Cardiac septum (tissue), 1 donor: Measurements from ENCODE around the gene ACVR1. TPM values are rescaled to one million over a fixed set of nuclear protein-coding genes. Genes with fewer than 3 reads are reported as not detected.
"Not testable (repeated sequence)": the region's sequence is repeated elsewhere in the genome, so short reads cannot be mapped to it uniquely, and the experiment has no call there.

Experiments used
- DNase-seq: peaks from one replicate; pipeline ENCODE4 v3.0.0-alpha.2; 2020; ENCODE audit warnings: low spot score
- intact Hi-C: fragments of 100-400 bp; cut with DNase I; formaldehyde crosslinking; loops from one replicate; pipeline ENCODE4 v1.14.0; 2022
- total RNA-seq: library from RNA; stranded (reverse); fragmentation: NEBNext Ultra II Directional; extraction: Animal tissue kit (Norgen Biotek cat#: 25700); gene quantifications from one replicate; pipeline ENCODE4 v1.2.1, GENCODE V29; 2021
- donor health status: DM: no; HTN: no; CAD: no.

The ACVR1 gene
- total RNA-seq, 1 donor from 2014 or later: 22.7 TPM

DNA sequence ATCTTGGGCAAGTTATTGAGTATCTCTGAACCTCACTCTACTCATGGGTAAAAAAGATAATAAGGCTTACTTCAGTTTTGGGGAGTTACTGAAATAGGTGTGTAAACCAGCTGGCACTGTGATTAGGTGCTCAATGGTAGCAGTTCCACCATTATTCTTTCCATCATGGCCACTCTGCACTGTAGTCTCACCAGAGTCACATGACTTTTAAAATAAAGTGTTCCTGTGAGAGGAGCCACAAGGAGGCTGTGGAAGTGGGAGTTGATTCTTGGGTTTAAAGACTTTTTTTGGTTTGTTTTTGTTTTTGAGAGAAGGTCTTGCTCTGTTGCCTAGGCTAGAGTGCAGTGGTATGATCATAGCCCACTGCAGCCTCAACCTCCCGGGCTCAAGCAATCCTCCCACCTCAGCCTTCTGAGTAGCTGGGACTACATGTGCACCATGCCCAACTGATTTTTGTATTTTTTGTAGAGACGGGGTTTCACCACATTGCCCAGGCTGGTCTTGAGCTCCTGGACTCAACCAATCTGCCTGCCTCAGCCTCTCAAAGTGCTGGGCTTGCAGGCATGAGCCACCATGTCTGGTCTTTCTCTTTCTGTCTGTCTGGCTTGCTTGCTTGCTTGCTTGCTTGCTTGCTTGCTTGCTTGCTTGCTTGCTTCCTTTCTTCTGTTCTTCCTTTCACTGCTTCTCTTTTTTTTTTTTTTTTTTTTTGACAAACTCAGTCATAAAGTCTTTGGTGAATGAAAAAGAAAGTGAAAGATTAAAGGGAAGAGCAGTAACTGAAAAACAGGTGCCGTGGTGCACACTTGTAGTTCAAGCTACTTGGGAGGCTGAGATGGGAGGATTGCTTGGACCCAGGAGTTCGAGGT is 21.2 kb upstream of the ACVR1 start:
- no peak for DNase-seq
- intact Hi-C loops: no loop called here

DNA sequence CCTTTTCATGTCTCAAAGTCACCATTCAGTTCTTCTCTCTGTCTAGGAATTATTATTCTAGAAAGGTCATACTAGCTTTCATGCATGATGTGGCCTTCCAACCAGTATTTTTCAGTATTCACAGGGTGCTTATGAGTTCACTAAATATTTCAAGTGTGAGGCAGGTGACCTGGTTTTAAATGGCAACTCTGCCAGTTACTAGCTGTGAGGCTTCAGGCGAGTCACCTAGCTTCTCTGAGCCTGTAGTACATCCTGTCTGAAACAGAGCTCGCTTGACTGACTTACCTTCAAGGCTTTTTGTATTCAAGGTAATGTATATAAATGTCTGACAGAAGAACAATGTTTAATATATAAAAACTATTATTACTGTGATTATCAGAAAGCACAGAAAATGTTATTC is 19.4 kb upstream of the ACVR1 start:
- DNase-seq: no peak
- intact Hi-C loops: no loop called here

DNA sequence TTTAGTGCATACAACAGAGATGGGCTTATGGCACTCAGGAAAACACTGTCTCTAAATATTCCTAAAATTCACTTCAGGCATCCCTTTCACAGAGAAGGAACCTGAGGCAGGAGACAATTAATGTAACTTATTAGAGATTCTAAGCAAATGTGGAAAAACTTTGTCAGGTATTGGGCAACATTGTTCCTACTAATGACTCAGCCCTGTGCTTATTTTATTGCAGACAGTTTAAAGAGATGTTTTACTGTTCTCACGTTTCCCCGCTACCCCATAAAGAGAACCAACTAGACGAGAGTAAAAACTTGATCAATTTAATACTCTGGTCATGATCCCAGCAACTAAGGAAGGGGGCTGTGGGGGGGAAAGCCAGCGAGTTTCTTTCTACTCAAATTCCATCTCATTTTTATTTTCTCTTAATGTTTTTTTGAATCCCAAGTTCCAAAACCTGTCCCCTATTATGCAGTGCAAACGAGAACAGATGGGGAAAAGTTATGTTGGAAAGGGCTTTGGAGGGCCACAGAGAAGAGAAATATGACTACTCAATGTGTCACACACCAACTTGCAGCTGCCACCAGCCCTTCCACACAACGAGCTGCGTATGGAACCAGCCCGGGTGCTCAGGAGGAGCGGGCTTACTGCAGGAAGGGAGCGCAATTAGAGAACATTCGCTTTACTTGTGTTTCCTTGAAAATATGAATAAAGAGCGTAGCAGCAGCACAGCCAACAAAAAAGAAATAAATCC is 18.7 kb upstream of the ACVR1 start:
- no peak for DNase-seq
- intact Hi-C loops: no loop called here

DNA sequence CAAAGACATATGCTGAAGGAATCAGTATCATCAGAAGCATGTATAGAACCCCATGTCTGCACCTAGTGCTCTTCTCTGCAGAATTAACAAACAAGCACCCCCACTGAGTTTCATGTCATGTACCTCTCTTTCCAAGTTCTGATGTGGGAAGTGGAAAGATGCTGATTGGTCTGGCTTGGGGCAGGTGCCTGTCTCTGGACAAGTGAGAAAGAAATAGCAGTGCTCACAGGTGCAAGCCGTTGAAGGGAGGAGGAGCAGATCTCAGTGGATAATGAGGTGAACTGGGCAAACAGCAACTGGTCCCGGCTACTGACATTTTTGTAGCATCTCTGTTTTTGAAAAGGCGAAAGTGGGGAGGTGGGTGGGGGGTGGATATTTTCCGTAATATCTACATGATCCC is 17.5 kb upstream of the ACVR1 start:
- intact Hi-C loops: no loop called here
- no peak for DNase-seq

DNA sequence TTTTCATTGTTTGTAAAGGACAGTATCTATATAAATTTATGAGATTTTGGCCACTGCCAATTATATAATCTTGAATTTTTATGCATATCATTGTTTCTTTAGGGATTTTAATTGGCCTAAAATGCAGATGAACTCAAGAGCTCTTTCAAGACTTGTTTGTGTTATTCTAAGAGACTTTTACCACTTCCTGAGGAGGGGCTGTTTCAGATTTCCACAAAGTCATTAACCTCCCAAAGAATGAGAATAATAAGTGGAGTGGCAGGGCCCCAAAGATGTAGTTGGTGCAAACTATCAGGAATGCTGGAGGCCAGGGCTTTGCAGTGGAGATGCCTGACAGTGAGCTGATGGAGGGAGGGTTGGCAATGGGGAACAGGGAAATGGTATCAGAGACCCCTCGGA is 15.5 kb upstream of the ACVR1 start:
- intact Hi-C loops: no loop called here
- DNase-seq: no peak

GRCh38 chr2:157890969-157891642 is 15.0 kb upstream of the ACVR1 start:
- DNase-seq: no peak
- intact Hi-C loops: no loop called here

- intact Hi-C loops: no loop called here
Observed at GRCh38 chr2:157887946-157888345, 11.8 kb upstream of the ACVR1 start.

DNA sequence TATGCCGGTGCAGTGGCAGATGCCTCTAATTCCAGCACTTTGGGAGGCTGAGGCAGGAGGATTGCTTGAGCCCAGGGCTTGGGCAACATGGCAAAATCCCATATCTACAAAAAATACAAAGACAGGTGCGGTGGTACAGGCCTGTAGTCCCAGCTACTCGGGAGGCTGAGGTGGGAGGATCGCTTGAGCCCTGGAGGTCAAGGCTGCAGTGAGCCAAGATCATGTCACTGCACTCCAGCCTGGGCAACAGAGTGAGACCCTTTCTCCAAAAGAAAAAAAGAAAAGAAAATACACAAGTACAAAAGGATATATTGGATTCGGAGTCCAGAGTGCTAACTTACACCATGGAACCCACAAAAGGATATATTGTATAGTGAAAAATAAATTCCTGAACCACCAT is 8.4 kb upstream of the ACVR1 start:
- intact Hi-C loops, DNase-seq: not testable (repeated sequence)

More at GRCh38 chr2:157887946-157888345, 11.8 kb upstream of the ACVR1 start:
- no peak for DNase-seq

DNA sequence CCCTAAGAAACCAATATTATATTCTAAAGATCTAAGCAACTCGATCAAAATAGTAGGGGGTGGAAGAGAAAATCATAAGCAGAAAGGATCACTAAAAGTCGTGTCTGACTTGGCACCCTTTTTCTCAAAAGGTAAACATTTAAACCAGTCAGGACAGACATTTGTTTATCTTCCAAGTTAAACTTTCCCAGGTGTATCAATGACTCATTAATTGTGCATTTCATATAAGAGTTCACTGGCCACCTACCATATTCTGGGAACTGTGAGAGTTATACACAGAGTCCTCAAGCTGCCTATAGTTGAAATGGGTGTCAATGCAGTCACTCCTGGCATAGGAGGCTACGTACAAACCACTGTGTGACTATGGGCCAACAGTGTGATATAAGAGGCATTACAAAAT is 4.8 kb upstream of the ACVR1 start:
- intact Hi-C loops: no loop called here
- DNase-seq: no peak

DNA sequence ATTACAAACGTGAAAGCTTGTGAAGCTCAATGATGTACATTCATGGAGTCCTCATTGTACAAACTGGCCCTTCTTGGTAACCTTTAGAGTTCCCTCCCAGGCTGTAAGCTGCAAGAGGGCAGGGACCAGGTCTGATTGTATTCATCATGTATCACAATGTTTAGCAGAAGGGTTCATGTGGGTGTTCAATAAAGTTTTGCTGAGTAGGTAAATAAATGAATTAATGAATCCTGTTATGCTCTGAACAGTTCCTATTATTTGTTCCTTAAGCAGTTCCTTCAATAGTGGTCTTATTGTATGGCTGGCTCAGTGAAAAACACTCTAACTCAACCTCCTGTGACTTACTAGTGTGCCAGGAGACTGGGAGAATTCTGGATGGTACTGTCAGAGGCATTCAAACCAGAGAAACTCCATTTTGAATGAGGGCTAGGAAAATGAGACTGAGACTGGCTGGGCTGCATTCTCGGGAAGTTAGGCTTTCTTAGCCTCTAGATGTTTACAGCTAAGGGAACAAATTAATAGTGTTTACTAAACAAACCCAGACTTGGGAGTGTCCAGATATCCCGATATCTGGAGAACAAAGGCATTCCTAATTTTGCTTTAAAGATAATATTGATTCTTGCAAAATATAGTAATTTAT is 1.8 kb upstream of the ACVR1 start:
- intact Hi-C loops: loop anchor here (2.0 to 10.0 kb wide), 2 partner anchors 95 to 127 kb away; no protein-coding TSS in a partner anchor
- DNase-seq: no peak

DNA sequence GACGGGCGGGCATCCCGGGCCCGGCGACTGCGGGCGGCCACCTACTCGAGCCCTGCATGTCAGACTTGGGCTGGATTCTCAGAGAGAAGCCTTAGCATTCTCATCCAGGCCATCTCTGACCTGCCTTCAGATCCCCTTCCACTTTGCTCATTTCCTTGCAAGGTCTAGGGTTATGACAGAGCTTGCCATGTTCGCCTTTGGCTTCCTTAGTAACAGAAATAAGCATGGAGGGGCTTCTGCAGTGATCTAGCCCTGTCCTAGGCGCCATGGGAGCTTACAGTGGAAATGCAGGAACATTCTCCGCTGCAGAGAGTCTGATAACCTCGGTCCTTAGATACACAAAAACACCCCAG is 632 bp upstream of the ACVR1 start:
- no peak for DNase-seq
- intact Hi-C loops: loop anchor here (2.0 to 10.0 kb wide), 2 partner anchors 94 to 128 kb away; no protein-coding TSS in a partner anchor

- intact Hi-C loops: loop anchor here (2.0 to 10.0 kb wide), 3 partner anchors 33 to 129 kb away; no protein-coding TSS in a partner anchor
- no peak for DNase-seq
Observed at GRCh38 chr2:157875641-157876065, 477 bp downstream of the ACVR1 start.

DNA sequence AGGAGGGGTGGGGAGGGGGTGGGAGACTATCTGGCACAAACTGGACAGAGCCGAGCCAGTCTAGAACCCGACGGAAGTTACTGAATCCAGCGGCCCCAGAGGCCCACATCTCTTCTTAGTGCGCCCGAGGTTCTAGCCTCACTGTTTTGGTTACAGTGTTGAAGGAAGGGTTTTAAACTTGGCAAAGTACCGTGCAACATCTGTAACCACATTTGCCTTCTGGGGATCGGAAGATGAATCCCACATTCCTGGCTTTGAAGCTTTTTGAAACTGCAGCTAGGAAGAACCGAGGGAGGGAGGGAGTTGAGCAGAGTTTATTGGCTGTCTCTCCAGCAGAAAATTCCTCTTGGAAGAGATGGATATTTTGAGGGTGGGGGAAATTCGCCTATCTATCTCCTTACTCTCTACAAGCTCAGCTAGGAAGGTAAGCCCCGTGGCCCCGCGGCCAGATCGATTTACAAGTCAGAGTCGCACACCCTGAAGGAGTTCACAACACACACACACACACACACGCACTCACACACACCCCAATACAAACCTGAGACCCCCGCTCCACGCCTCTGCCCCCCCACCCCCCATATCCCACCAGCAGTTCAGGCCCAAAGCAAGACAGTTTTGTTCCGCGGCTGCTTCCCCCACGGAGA is 1.0 kb downstream of the ACVR1 start:
- intact Hi-C loops: loop anchor here (2.0 to 10.0 kb wide), 2 partner anchors 32 to 130 kb away; no protein-coding TSS in a partner anchor
- DNase-seq: no peak

DNA sequence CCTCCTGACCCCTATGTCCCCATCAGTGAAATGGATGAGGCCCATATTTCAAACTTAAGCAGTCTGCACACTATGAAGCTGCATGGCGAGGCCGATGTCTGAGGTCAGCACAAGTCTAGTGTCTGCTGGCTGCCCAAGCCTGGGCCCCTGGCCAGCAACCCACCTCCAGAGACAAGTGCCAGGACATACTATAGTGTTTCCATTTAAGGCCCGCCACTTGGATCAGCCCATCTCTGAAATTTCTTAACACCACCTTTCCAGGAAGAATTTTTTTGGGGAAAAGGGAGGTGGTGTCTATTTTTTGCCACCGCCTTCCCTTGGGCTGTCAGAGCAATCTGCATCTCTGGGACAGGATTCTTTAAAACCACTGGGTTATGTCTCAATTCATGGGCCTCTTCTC is 1.8 kb downstream of the ACVR1 start:
- DNase-seq: no peak
- intact Hi-C loops: loop anchor here (2.0 to 10.0 kb wide), 2 partner anchors 32 to 130 kb away; no protein-coding TSS in a partner anchor

- intact Hi-C loops: loop anchor here (10.0 kb wide), 1 partner anchor 132 kb away; no protein-coding TSS in a partner anchor
- DNase-seq: no peak
Observed at GRCh38 chr2:157872791-157873190, 3.3 kb downstream of the ACVR1 start.

DNA sequence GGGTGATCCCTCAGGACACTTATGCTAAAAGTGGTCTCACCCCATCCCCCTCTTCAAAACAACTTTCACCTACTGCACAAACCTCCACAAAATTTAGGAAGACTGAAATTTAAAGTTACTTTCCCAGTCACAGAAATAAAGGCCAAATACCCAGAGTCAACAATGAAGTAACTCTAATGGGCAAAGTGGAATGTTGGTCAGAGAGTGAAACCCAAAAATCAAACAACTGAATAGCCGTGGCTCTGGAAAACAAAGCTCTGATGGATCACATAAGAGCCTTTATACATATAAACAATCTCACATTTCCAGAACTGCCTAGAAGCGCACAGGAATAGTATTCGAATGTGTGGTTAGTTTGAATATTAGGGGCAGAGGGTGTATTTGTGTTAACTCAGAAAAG is 4.7 kb downstream of the ACVR1 start:
- DNase-seq: no peak
- intact Hi-C loops: loop anchor here (10.0 kb wide), 1 partner anchor 133 kb away; no protein-coding TSS in a partner anchor

GRCh38 chr2:157868993-157869392 is 7.1 kb downstream of the ACVR1 start:
- DNase-seq: no peak
- intact Hi-C loops: no loop called here

- intact Hi-C loops: no loop called here
Observed at GRCh38 chr2:157867703-157868102, 8.4 kb downstream of the ACVR1 start.

More at GRCh38 chr2:157867703-157868102, 8.4 kb downstream of the ACVR1 start:
- no peak for DNase-seq
